PC-9 (cell line): ENCODE results near the gene EEF1B2. TPM values are rescaled to one million over a fixed set of nuclear protein-coding genes. Genes with fewer than 3 reads are reported as not detected.

ENCODE experiments used
- BruUV-seq: library from RNA; stranded (reverse); fragments of 400-500 nt; replicated peaks from 2 replicates; lab custom pipeline; 2021; lab: Mats Ljungman, UMichigan
- CTCF ChIA-PET: fragments of 300-600 bp; sonication (Branson Sonifier 250); formaldehyde crosslinking; loops from one replicate; lab custom pipeline; 2022; ENCODE audit warnings: antibody characterized with exemption; lab: Charles Lee
- POLR2A ChIA-PET: fragments of 300-600 bp; sonication (Branson Sonifier 250); formaldehyde crosslinking; loops from one replicate; lab custom pipeline; 2022; ENCODE audit warnings: antibody characterized with exemption; ENCODE audit not compliant: unreplicated experiment; lab: Charles Lee
- DNase-seq, 2 experiments: peaks; one replicate each; pipeline versions ENCODE4 v3.0.0 to v3.0.0-alpha.2; 2015 to 2022; ENCODE audit warnings: mixed read lengths in 1 of 2
- H2AFZ ChIP-seq: fragments of 200-600 bp; sonication (generic); 2 replicates; pipeline ENCODE4 v1.8.1; 2017; ENCODE audit warnings: antibody characterized with exemption
- H3F3A ChIP-seq: fragments of 200-600 bp; sonication (generic); 2 replicates; pipeline ENCODE4 v1.8.1; 2017; ENCODE audit warnings: antibody characterized with exemption, mild to moderate bottlenecking, low read depth; ENCODE audit not compliant: insufficient read depth
- H3K27ac ChIP-seq: fragments of 200-600 bp; sonication (generic); 2 replicates; pipeline ENCODE4 v1.6.1; 2016; ENCODE audit warnings: mixed run types
- H3K27me3 ChIP-seq: fragments of 200-600 bp; sonication (generic); 2 replicates; pipeline ENCODE4 v1.6.1; 2016; ENCODE audit warnings: low read depth, mixed run types; ENCODE audit not compliant: insufficient read depth
- H3K36me3 ChIP-seq: fragments of 200-600 bp; sonication (generic); 2 replicates; pipeline ENCODE4 v1.6.1; 2016; ENCODE audit warnings: low read depth, mixed run types
- H3K4me1 ChIP-seq: fragments of 200-600 bp; sonication (generic); replicated peaks from 2 replicates; pipeline ENCODE4 v1.6.1; 2016; ENCODE audit warnings: mixed run types; ENCODE audit not compliant: insufficient read depth
- H3K4me2 ChIP-seq: fragments of 200-600 bp; sonication (generic); 2 replicates; pipeline ENCODE4 v1.6.1; 2017; ENCODE audit warnings: mixed run types
- H3K4me3 ChIP-seq: fragments of 200-600 bp; sonication (generic); 2 replicates; pipeline ENCODE4 v1.6.1; 2016; ENCODE audit warnings: mixed run types
- H3K79me2 ChIP-seq: fragments of 200-600 bp; sonication (generic); 2 replicates; pipeline ENCODE4 v1.6.1; 2017; ENCODE audit warnings: low read depth, mixed run types
- H3K9me2 ChIP-seq: fragments of 200-600 bp; sonication (generic); 2 replicates; pipeline ENCODE4 v1.8.1; 2017; ENCODE audit warnings: mild to moderate bottlenecking; ENCODE audit not compliant: insufficient read depth
- H3K9me3 ChIP-seq: fragments of 200-600 bp; sonication (generic); 2 replicates; pipeline ENCODE4 v1.8.1; 2016; ENCODE audit warnings: low read depth; ENCODE audit not compliant: insufficient read depth
- H4K20me1 ChIP-seq: fragments of 200-600 bp; sonication (generic); 2 replicates; pipeline ENCODE4 v1.8.1; 2017; ENCODE audit not compliant: insufficient read depth
- CTCF ChIP-seq: fragments of 200-600 bp; sonication (generic); conservative IDR thresholded peaks from 2 replicates; pipeline ENCODE4 v1.6.1; 2017; ENCODE audit warnings: mixed run types, antibody characterized with exemption, mild to moderate bottlenecking, moderate library complexity
- EZH2 ChIP-seq: fragments of 200-600 bp; sonication (generic); IDR thresholded peaks from 2 replicates; pipeline ENCODE4 v1.8.0; 2017; ENCODE audit warnings: antibody characterized with exemption, low read depth
- intact Hi-C: fragments of 100-400 bp; cut with micrococcal nuclease; formaldehyde crosslinking; loops from one replicate; pipeline ENCODE4 v1.10.0; 2022; ENCODE audit not compliant: unreplicated experiment
- total RNA-seq: library from RNA; stranded (reverse); gene quantifications from 2 replicates; pipeline ENCODE4 v1.2.3, GENCODE V29; 2021

The EEF1B2 gene
- total RNA-seq, 1 experiment from 2014 or later: 367 TPM

GRCh38 chr2:206192157-206192556 is 32.5 kb downstream of the EEF1B2 start:
- TF ChIP-seq EZH2: no peak
- no peak for TF ChIP-seq CTCF
- no peak overlapping the region for H3K4me2 ChIP-seq
- no peaks in the 10 kb centered on the region for H3K9me2 ChIP-seq
- no peaks in the 10 kb centered on the region for H3F3A ChIP-seq
- no peaks in the 10 kb centered on the region for H3K36me3 ChIP-seq
- no peaks in the 10 kb centered on the region for H3K4me1 ChIP-seq
- no peak overlapping the region for H3K4me3 ChIP-seq
- BruUV-seq: no TSS peak
- no peaks in the 10 kb centered on the region for H3K9me3 ChIP-seq
- no peaks in the 10 kb centered on the region for H3K79me2 ChIP-seq
- POLR2A ChIA-PET: no interaction called here
- intact Hi-C loops: no loop called here
- no peak overlapping the region for H2AFZ ChIP-seq
- H3K27ac ChIP-seq: no peak overlapping the region
- CTCF ChIA-PET: no interaction called here
- no peak for DNase-seq
- no peaks in the 10 kb centered on the region for H3K27me3 ChIP-seq
- H4K20me1 ChIP-seq: no peaks in the 10 kb centered on the region

- peaks cover 9% of the 10 kb centered on the region for H3K4me1 ChIP-seq
- H3K4me2 ChIP-seq: no peak overlapping the region
- no peaks in the 10 kb centered on the region for H3K9me2 ChIP-seq
- H3K27me3 ChIP-seq: no peaks in the 10 kb centered on the region
- H3K36me3 ChIP-seq: no peaks in the 10 kb centered on the region
- H3K9me3 ChIP-seq: no peaks in the 10 kb centered on the region
- intact Hi-C loops: no loop called here
- BruUV-seq: no TSS peak
- no peaks in the 10 kb centered on the region for H3F3A ChIP-seq
- no peak overlapping the region for H3K4me3 ChIP-seq
- POLR2A ChIA-PET: no interaction called here
- no peaks in the 10 kb centered on the region for H4K20me1 ChIP-seq
- no peak overlapping the region for H2AFZ ChIP-seq
- no peak for TF ChIP-seq EZH2
- TF ChIP-seq CTCF: no peak
- CTCF ChIA-PET: no interaction called here
- no peak overlapping the region for H3K27ac ChIP-seq
- H3K79me2 ChIP-seq: no peaks in the 10 kb centered on the region
- DNase-seq: no peak
Measured at GRCh38 chr2:206193671-206194357, 34.1 kb downstream of the EEF1B2 start.

GRCh38 chr2:206198677-206199076 is 39.0 kb downstream of the EEF1B2 start:
- Histone ChIP-seq H3K4me1 (peaks cover 46% of the 10 kb centered on the region), H2AFZ (no peak overlapping the region), H3K4me3 (no peak overlapping the region), H4K20me1 (no peaks in the 10 kb centered on the region), H3K9me3 (no peaks in the 10 kb centered on the region), H3K36me3 (no peaks in the 10 kb centered on the region), H3K9me2 (no peaks in the 10 kb centered on the region), H3K27me3 (no peaks in the 10 kb centered on the region), H3K79me2 (no peaks in the 10 kb centered on the region), H3K27ac (no peak overlapping the region; the same call in 1 of the 2 replicates), H3K4me2 (peak overlapping the region; percentile 50; the same call in 1 of the 2 replicates), H3F3A (peaks cover 24% of the 10 kb centered on the region; the same call in 1 of the 2 replicates)
- BruUV-seq: no TSS peak
- ChIA-PET CTCF (interaction anchor here (0.6 kb wide), 1 partner anchor 77 kb away, joined by 7 read pairs; no protein-coding TSS in a partner anchor), POLR2A (no interaction called here)
- intact Hi-C loops: no loop called here
- DNase-seq: peak in 1 of 2 experiments; percentile 60
- no peak for TF ChIP-seq EZH2
- TF ChIP-seq CTCF: no peak
